Skeletal muscle cell (primary cell): ENCODE measurements around the gene TGFB1I1.

Source experiments
- DNase-seq: peaks from one replicate; pipeline ENCODE4 v3.0.0-alpha.2; 2010; ENCODE audit warnings: low read depth
- H3K4me3 ChIP-seq: 2 replicates; pipeline ENCODE4 v1.5.1; 2011; ENCODE audit warnings: low read depth, mild to moderate bottlenecking, control low read depth, low read length, moderate library complexity

TGFB1I1 gene

DNA sequence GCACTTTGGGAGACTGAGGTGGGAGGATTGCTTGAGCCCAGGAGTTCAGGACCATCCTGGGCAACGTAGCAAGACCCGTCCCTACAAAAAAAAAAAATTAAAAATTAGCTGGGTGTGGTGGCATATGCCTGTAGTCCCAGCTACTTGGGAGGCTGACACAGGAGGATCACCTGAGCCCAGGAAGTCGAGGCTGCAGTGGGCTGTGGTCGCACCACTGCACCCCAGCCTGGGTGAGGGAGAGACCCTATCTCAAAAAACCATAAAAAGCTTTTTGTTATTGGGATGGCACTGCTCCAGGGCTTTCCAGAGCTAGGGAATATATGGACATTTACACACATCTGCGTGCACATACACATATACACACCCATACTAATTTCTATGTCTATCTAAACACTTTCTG, 20.8 kb upstream of the TGFB1I1 start:
- H3K4me3 ChIP-seq: no peak overlapping the region
- no peak for DNase-seq

GRCh38 chr16:31451681-31452351, 20.1 kb upstream of the TGFB1I1 start:
- no peak for DNase-seq
- no peak overlapping the region for H3K4me3 ChIP-seq

- H3K4me3 ChIP-seq: no peak overlapping the region
- DNase-seq: peak; percentile 83
These were observed 19.3 kb upstream of the TGFB1I1 start for GRCh38 chr16:31452631-31453106.

- no peak overlapping the region for H3K4me3 ChIP-seq
- no peak for DNase-seq
These were observed 18.4 kb upstream of the TGFB1I1 start for GRCh38 chr16:31453255-31454204.

DNA sequence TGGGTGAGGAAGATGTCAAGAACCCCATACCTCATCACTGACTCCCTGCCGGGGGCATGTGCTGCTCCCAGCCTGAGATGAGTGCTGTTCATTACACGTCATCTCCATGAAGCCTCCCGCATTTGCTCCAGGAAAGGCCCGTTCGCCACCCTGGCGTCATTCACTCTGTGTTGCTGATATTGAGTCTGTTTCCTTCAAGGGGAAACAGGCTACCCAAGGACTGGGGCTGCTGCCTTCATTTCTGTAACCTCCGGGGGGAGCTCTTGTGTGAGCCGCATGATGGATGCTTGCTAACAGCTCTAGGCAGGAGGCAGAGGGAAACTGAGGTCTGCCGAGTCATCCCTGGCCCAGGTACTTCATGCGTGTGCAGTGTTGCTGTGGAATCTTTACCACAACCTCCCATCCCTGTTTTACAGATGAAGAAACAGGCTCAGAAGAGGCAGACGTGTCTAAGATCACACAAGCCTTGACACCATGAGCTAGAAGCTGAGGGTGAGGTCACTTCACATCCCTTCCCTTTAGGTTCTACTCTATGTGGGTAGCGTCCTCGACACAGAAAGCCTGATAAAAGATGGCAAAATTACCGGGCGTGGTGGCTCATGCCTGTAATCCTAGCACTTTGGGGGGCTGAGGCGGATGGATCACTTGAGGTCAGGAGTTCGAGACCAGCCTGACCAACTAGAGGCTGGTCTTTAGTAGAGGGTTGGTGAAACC, 16.2 kb upstream of the TGFB1I1 start:
- no peak for DNase-seq
- no peak overlapping the region for H3K4me3 ChIP-seq

DNA sequence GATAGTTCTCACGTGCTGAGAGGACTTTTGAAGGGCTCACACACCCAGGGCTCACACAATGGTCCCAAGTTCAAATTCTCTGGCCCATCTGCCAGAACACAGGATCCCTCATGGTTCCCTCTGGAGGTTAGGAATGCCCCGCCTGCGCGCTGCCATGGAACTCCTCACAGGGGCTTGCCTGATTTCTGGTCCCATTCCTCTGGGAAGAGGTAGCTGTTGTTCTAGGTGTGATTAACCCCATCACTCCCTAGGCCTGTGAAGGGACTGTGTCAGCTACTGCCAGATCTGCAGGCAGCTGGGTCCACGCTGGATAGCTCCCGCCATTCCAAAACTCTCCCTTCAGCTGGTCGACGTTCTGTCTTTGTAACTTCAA, 15.0 kb upstream of the TGFB1I1 start:
- H3K4me3 ChIP-seq: no peak overlapping the region

GRCh38 chr16:31458073-31458843, 13.7 kb upstream of the TGFB1I1 start:
- no peak for DNase-seq
- peak overlapping the region; percentile 79 for H3K4me3 ChIP-seq

More for the DNA sequence above, 15.0 kb upstream of the TGFB1I1 start:
- no peak for DNase-seq

DNA sequence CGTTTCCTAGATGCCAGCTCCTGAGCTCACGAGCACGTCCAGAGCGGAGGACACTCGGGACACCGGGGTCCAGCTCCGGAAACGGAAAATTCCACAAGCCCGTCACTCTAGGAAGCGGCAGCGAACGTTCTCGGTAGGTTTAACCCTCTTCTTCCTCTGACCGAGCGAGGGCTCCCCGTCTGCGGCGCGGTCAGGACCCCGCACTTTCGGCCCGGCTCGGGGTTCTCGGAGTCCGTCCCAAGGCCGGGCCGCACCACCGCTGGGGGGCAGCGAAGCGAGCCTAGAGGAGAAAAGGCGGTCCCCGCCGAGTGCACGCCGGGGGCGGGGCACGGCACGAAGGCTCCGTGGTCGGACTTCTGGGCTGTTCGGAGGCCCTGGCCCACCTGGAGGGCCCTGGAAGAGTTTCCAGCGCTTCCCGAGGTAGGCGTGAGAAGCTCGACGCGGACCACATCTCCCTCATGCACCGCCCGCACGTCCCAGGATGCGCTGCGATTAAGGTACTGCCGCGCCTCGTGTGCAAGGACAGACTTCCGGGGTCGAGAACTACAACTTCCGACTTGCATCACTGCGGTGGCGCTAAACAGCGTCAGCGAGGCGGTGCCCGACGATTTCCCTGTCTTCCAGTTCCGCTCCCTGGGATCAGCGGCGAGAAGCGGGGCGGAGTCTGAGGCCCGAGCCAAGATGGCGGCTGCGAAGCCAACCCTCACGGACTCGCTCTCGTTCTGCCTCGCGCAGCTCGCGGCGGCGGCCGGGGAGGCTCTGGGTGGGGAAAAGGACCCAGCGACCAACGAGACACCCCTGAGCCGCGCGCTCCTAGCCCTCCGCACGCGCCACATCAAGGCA, 12.9 kb upstream of the TGFB1I1 start, which contains the start of gene ARMC5:
Gene ARMC5, plus strand, starts transcription at position 658 of the 843 bp plus-strand sequence. Its CDS starts 24 bp downstream, at position 682.
- peak within 1 kb of the TSS; percentile 79 for H3K4me3 ChIP-seq
- peak; percentile 95 for DNase-seq

- peak; percentile 97 for DNase-seq
- H3K4me3 ChIP-seq: peak overlapping the region; percentile 79
These were observed 12.0 kb upstream of the TGFB1I1 start for GRCh38 chr16:31459687-31460581.

- DNase-seq: no peak
- peak overlapping the region; percentile 54 for H3K4me3 ChIP-seq
These were observed 11.4 kb upstream of the TGFB1I1 start for GRCh38 chr16:31460582-31461002.

DNA sequence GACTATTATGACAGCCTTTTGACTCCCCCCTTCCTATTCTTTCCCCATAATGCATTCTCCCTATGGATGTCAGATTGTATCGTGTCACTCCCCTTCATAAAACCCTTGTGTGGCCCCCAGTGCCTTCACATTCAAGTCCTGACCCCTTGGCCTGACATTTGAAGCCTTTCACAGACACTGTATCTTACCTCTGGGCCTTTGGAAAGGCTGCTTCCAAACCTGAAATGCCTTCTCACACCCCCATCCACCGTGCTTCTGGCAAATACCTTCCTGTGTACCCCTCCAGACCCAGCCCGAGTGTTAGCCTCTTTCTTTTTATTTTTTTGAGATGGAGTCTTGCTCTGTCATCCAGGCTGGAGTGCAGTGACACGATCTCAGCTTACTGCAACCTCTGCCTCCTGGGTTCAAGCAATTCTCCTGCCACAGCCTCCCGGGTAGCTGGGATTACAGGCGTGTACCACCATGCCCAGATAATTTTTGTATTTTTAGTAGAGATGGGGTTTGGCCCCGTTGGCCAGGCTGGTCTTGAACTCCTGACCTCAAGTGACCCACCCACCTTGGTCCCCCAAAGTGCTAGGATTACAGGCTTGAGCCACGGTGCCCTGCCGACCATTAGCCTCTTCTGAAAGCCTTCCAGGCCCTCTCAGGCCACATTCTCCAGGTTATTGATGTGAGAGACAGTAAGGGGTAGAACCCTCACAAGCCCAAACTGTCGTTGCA, 10.6 kb upstream of the TGFB1I1 start:
- DNase-seq: no peak
- no peak overlapping the region for H3K4me3 ChIP-seq

DNA sequence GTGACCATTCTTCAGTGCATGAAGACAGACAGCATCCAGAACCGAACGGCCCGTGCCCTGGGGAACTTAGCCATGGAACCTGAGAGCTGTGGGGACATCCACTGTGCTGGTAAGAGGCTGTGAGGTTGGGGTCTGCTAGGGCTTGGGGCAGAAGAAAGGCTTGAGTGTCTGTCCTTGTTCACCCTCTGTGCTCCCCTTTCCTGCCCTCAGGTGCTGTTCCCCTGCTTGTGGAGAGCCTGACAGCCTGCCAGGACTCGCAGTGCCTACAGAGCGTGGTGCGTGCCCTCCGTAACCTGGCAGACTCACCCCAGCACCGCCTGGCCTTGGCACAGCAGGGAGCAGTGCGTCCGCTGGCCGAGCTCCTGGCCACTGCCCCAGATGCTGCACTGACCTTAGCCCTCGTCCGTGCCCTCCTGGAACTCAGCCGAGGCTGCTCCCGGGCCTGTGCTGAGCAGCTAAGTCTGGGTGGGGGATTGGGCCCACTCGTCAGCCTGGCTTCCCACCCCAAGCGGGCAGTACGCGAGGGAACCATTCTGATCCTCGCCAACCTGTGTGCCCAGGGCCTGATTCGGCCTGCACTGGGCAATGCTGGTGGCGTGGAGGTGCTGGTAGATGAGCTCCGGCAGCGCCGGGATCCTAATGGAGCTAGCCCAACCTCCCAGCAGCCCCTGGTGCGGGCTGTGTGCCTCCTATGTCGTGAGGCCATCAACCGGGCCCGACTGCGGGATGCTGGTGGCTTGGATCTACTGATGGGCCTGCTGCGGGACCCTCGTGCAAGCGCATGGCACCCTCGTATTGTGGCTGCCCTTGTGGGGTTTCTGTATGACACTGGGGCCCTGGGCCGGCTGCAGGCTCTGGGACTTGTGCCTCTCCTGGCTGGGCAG, 9.8 kb upstream of the TGFB1I1 start:
- no peak overlapping the region for H3K4me3 ChIP-seq
- DNase-seq: no peak

- DNase-seq: no peak
- no peak overlapping the region for H3K4me3 ChIP-seq
These were observed 7.6 kb upstream of the TGFB1I1 start for GRCh38 chr16:31464348-31464769.

- no peak overlapping the region for H3K4me3 ChIP-seq
- DNase-seq: no peak
These were observed 7.1 kb upstream of the TGFB1I1 start for GRCh38 chr16:31464781-31465260.

GRCh38 chr16:31465788-31466370, 6.1 kb upstream of the TGFB1I1 start:
- DNase-seq: no peak
- H3K4me3 ChIP-seq: no peak overlapping the region
